NCI-H2196 (cell line): ENCODE data around the gene OTOG.
"Not testable (repeated sequence)": the region's sequence is repeated elsewhere in the genome, so short reads cannot be mapped to it uniquely, and the experiment has no call there.

Source experiments
- DNase-seq: peaks from one replicate; lab custom pipeline; 2025; ENCODE audit not compliant: unreplicated experiment; lab: John Stamatoyannopoulos, UW

Gene OTOG

GRCh38 chr11:17622711-17623110, 75.7 kb downstream of the OTOG start:
- DNase-seq, result not testable (repeated sequence)

- DNase-seq, result no peak
Measured at GRCh38 chr11:17629113-17629512, 82.1 kb downstream of the OTOG start.

- DNase-seq, result no peak
Measured at GRCh38 chr11:17630936-17631335, 83.9 kb downstream of the OTOG start.

GRCh38 chr11:17631702-17632365, 84.8 kb downstream of the OTOG start:
- DNase-seq, result no peak

- no peak for DNase-seq
Measured at GRCh38 chr11:17633279-17633986, 86.4 kb downstream of the OTOG start.

- no peak for DNase-seq
Measured at GRCh38 chr11:17633987-17634775, 87.1 kb downstream of the OTOG start.

GRCh38 chr11:17634776-17635550, 87.9 kb downstream of the OTOG start:
- no peak for DNase-seq

- no peak for DNase-seq
Measured at GRCh38 chr11:17635551-17635938, 88.5 kb downstream of the OTOG start.

GRCh38 chr11:17636721-17637120, 89.7 kb downstream of the OTOG start:
- no peak for DNase-seq

GRCh38 chr11:17637901-17638300, 90.8 kb downstream of the OTOG start:
- DNase-seq, result no peak

- DNase-seq, result no peak
Measured at GRCh38 chr11:17638311-17638710, 91.3 kb downstream of the OTOG start.

GRCh38 chr11:17639091-17639490, 92.0 kb downstream of the OTOG start:
- DNase-seq, result no peak

- no peak for DNase-seq
Measured at GRCh38 chr11:17639781-17640180, 92.7 kb downstream of the OTOG start.

GRCh38 chr11:17640493-17641164, 93.6 kb downstream of the OTOG start:
- no peak for DNase-seq

- no peak for DNase-seq
Measured at GRCh38 chr11:17641792-17642350, 94.8 kb downstream of the OTOG start.

- no peak for DNase-seq
Measured at GRCh38 chr11:17642370-17642769, 95.3 kb downstream of the OTOG start.

GRCh38 chr11:17642980-17643379, 95.9 kb downstream of the OTOG start:
- DNase-seq, result no peak

GRCh38 chr11:17643506-17644405, 96.7 kb downstream of the OTOG start:
- DNase-seq, result no peak
